IPS-NIHi11 (cell line): ENCODE results near the gene GNG4.
A peak's percentile ranks its signal among the peaks of the same experiment; 100 is the strongest.
"Not testable (repeated sequence)": the region's sequence is repeated elsewhere in the genome, so short reads cannot be mapped to it uniquely, and the experiment has no call there.

Experiments used
- DNase-seq: peaks from one replicate; pipeline ENCODE4 v3.0.0; 2012; ENCODE audit warnings: mixed read lengths, low spot score

Gene GNG4

DNA sequence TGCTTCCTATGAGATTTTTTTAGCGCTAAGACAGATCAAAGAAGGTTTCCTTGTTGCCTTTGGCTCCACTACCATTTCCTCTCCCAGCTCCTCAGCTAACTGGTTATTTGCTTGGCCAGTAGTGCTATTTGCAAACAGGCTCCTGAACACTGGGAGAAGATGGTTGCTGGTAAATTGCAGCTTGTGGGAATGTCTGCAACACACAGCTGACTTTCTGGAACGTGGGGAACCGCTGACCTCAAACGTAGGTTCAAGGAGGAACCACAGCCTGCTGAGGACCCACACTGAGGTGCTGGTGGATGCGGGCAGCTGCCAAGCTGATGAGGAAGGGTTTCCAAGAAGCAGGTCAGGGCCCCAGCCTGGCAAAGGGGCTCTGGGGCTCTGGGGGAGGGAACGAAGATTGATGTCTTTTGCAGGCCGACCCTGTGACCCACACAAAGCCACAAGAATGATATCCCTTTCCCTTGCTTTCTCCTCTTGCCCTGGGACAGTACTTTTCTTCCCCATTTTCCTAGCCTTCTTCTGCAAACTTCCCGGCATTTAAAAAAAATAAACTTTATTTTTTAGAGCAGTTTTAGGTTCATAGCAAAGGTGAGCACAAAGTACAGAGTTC is 24.8 kb downstream of the GNG4 start:
- DNase-seq = no peak

DNA sequence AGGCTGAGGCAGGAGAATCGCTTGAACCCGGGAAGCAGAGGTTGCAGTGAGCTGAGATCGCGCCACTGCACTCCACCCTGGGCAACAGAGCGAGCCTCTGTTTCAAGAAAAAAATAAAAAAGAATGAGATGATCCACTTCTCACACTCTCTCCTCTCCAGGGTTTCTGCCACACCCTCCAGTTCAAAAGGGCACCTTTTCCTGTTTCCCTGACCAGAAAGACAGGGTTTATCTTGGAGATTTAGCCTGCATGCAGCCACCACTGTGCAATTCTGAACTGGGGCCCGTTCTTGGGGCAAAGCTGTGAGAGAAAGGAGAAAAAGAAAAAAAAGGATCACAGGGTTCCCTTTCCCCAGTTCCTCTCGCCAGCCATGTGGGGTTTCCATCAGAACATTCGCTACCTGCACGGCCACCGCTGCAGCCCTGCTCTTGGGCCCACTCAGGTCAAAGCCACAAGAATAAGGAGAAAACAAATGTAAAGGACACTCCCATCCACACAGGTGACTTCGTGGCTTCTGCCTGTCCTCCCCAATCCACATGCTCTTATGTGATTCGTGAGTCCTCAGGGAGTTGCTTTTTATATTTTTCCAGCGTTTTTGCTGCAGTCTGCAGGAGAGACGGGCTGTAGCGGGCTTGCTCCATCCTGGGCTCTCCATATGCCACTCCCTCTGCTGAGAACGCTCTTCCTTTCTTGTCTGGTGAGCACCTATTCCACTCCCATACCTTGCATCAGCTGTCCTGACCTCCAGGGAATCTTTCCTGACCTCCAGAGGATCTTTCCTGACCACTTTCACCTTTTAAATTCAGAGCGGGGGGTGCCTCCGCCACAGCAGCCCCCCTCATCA is 26.4 kb downstream of the GNG4 start:
- DNase-seq = no peak

DNA sequence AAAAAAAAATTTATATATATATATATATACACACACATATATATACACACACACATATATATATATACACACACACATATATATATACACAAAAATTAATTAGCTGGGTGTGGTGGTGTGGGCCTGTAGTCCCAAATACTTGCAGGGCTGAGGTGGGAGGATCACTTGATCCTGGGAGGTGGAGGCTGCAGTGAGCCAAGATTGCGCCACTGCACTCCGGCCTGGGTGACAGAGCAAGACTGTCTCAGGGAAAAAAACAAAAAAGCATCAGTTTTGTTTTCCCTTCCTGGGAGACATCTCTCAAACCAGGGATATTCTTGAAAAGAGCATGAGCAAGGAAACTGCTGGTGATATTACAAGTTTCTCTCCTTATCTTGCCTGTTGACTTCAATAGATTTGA is 30.4 kb downstream of the GNG4 start:
- DNase-seq = not testable (repeated sequence)

DNA sequence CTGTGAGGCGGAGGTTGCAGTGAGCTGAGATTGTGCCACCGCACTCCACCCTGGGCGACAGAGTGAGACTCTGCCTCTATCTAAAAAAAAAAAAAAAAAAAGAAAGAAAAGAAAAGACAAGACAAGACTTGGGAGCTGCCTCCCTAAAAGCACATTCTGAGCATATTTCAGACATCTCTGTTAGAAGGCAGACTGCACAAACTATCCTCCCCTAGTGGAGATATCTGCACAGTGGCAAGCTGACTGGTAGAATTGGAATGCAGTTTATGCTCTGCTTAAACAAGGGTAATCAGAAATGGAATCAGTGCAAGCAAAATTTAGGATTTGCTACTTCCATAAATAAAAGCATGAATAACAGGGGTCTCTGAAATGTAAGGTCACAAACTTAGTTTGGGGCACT is 31.8 kb downstream of the GNG4 start:
- DNase-seq = no peak

DNA sequence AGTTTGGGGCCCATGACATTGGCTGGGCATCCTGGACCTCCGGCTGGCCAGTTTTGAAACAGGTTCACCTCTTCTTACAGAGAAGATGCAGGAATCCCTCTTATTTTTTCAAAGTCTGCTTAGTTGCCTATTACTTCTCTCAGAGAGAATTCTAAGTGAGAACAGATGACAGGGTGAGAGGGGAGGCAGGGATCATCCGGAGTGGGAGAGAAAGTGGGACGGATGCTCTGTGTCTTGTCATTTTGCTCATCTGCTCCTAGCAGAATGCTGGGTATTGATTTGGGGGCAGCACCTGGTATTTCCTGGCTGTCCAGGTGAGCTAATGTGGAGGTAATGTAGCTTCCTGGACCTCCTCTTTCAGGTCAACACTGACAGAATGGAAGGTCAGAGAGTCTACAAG is 32.4 kb downstream of the GNG4 start:
- no peak for DNase-seq

DNA sequence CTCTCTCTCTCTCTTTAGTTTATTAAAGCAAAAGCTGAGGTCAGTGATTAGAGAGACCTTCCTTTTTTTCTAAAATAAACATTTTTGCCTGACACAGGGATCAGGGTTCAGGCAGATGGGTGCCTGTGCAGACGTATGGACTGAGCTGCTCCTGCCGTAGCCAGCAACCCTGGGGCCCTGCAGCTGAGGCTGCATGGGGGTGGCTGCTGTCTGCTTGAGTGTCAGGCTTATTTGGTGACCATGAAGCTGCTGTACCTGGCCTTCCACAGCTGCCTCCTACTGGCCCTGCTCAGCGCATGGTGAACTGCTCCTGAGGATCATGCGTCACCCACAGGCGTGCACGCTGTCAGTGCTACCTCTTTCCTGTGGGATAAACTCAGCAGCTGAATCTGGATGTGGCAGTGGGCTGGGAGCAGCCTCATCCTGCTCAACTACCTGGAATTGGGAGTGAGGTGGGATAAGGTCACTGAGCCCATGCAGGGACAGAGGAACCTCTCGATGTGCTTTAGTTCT is 35.1 kb downstream of the GNG4 start:
- DNase-seq = no peak

DNA sequence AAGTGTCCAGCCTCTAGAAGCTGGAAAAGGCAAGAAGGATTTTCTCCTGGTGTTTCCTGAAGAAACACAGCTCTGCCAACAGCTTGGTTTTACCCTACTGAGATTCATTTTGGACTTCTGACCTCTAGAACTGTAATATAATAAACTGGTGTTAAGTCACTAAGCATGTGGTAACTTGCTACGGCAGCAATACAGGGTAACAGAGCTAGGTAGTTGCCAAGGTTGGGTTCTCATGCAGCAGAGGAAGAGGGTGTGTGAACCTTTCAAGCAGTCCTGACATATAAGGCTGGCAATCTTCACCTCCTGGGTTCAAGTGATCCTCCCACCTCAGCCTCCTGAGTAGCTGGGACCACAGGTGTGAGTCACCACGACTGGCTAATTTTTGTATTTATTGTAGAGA is 36.0 kb downstream of the GNG4 start:
- no peak for DNase-seq

DNA sequence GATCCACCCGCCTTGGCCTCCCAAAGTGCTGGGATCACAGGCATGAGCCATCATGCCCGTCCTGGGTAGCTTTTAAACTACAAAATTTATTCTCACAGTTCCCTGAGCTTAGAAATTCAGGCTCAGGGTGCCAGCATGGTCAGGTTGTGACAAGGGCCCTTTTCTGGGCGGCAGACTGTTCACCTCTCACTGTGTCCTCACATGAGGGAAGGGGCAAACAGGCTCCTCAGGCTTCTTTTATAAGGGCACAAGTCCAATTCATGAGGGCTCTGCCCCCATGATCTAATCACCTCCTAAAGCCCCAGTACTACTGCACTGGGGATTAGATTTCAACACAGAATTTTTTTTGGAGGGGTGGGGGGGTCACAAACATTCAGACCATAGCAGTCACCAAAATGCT is 36.8 kb downstream of the GNG4 start:
- DNase-seq = no peak

DNA sequence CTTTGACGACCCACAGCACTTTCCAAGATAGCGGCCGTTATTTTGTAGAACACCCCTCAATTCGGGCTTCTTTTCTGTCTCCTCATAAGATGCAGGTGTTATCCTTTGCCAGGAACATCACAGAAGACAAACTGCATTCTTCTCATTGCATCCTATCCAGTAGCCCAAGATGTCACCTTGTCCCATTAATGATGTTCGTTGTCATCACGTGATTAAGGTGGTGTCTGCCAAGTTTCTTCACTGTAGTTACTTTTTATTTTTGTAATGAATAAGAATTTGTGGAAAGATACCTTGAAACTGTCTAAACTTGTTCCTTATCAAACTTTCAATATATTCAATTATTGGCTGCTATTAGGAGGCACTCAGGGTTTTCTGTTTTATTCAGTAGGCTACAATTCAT is 39.4 kb downstream of the GNG4 start:
- DNase-seq = no peak

DNA sequence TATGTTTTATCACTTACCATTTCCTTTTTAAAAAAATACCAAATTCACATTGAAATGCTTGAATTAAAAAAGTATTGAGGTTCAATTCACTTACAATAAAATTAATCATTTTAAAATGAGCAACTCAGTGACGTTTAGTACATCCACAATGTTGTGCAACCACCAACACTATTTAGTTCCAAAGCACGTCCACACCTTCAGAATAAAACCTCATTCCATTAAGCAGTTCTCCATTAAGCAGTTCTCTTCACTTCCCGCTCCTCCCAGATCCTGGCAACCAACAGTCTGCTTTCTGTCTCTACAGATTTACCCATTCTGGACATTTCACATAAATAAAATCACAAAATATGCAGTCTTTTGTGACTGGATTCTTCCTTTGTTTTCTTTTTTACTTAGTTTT is 41.3 kb downstream of the GNG4 start:
- no peak for DNase-seq

DNA sequence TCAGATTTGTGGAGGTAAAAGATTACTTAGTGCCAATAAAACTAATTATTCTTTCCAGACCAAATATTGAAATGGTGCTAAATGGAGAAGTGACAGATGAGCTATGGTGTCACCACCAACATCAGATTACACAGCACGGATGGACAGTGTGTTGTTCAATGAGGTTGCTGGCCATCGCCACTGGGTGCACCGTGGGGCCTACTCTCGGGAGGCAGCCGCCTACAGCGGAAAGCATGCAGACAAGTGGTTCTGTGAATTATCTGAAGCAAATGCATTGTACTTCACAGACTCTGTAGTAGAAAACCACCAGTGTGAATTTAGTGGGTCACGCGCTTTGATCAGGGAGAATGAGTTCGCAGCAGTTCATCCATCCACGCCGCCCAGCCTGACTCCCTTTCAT is 42.3 kb downstream of the GNG4 start:
- DNase-seq = no peak

DNA sequence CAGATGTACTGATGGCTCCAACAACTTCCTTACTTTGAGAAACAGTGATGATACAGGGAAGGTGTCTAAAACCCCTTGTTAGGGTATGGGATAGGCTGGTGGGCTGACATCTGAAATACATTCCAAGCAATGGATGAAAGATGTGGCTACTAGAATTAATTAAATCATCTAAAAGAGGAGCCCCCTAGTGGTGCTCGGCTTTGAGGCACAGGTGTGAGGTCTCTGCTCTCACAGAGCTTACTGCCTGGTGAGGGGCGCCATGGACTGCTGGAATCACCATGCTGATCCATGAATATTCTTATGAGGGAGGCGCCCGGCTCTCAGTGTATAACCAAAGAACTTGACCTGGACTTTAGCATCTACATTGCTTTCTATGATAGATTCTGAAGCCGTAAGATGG is 48.5 kb downstream of the GNG4 start:
- peak; percentile 65 for DNase-seq

DNA sequence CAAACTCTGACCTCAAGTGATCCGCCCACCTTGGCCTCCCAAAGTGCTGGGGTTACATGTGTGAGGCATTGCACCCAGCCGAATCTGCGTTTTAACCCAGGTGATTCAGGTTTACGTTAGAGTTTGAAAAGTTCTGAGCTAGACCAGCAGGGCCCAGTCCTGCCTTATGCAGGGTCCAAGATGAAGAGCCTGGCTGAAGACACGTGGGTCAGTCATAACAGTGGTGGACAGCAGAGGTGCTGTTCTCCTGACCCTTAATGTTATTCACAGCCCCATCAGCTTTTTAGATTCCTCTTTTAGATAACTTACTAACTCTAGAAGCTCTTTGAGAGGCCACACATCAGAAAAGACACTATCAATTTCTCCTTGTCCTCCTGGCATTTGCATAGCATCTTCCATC is 50.0 kb downstream of the GNG4 start:
- DNase-seq = no peak

DNA sequence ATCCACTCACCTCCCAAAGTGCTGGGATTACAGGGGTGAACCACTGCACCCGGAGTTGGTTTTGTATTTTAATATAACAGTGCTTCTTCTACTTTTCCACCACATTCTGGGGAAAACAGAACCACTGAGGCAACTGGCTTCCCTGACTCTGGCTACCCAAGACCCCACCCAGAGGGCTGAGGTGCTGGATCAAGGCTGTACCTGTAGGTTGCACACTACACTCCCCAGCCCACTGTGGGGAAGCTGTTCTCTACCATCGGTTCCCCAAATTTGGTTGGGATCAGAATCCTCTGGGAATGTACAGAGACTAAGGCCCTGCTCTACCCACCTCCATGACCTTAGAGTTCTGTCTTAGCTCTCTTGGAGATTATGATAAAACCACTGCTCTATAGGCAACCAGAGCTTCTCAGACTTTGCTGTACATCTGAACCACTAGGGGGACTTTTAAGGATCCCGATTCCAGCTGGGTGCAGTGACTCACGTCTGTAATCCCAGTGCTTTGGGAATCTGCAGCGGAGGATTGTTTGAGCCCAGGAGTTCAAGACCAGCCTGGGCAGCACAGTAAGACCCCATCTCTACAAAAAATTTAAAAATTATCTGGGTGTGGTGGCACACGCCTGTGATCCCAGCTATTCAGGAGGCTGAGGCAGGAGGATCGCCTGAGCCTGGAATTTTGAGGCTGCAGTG is 51.6 kb downstream of the GNG4 start:
- peak; percentile 29 for DNase-seq

DNA sequence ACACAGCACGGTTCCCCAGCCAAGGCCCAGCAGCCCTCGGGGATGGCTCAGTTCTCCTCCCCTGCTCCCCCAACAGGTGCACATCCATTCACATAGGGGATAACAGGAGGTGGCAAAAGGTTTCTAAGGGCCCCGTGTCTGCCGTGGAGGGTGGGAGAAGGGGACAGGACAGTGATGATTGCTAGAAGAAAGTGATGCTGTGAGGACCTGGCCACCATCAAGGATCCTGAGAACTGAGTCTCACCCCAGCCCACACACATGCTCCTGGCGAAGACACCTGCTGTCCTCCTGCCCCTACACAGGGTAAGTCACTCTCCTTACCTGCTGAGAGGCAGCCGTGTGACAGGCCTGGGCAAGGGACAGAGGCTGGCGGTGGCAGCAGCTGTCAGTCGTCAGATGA is 54.5 kb downstream of the GNG4 start:
- DNase-seq = no peak

DNA sequence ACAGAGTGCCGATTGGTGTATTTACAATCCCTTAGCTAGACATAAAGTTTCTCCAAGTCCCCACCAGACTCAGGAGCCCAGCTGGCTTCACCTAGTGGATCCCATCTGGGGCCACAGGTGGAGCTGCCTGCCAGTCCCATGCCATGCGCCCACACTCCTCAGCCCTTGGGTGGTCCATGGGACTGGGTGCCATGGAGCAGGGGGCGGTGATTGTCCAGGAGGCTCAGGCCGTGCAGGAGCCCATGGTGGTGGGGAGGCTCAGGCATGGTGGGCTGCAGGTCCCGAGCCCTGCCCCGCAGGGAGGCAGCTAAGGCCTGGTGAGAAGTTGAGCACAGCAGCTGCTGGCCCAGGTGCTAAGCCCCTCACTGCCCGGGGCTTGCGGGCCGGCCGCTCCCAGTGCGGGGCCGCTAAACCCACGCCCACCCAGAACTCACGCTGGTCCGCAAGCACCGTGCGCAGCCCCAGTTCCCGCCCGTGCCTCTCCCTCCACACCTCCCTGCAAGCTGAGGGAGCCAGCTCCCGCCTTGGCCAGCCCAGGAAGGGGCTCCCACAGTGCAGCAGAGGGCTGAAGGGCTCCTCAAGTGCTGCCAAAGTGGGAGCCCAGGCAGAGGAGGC is 55.2 kb downstream of the GNG4 start:
- DNase-seq = not testable (repeated sequence)

DNA sequence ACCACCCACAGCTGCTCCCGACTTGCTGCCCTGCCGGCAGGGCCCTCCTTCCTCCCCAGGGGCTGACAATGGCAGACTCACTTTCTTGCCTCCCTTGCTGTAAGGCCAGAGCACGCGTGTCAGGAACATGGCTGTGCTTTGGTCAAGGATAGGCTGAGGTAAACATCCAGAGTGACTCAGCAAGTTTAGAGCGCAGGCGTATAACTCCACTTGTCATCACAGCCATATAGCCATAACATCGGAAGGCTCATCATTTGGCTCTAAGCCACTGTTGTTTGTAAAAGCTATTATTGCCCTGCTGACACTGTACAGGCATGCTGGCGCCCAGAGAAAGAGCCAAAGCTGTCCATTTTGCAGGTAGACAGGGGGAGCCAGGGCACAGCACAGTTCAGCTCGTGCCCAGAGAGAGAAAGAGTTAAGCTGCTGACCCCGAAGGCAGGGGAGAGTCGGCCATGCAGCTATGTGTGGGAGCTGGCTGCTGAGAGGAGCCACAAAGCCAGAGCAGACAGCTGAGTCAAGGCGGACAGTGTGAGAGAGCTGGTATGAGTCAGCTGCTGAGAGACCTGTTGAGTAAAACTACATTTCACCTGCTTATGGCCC is 60.6 kb downstream of the GNG4 start:
- DNase-seq = no peak

DNA sequence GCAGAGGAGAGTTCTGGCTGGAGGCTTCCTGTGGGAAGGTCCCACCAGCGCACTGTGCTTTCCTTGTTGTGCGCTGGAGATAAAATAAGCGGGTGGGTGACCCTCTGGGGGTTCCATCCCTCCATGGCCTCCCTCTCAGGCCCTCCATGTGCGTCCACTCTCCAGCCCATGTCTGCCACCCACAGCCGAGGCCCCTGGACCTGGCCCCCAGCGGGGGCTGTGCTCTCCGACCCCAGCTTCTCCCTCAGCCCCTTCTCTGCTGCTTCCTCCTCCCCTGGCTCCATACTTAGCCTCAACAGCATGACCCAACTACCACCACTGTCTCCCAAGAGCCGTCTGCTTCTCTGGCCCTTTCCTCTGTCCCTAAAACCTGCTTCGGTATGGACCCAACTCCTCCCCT is 61.4 kb downstream of the GNG4 start:
- no peak for DNase-seq

DNA sequence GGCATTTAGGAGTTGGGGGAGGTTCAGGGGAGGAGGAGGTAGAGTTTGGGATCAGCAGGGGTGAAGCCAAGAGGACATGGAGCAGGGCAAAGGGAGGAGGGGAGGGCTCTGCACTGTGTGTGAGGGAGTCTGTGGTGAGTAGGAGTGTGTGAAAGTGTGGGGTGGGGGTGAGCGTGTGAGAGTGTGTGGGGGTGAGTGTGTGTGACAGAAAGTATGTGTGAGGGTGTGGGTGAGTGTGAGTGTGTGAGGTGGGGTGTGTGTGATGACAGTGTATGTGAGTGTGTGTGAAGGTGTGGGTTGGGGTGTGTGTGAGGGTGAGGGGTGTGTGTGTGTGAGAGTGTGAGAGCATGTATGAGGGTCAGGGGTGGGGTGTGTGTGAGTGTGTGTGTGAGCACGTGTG is 62.6 kb downstream of the GNG4 start:
- no peak for DNase-seq

DNA sequence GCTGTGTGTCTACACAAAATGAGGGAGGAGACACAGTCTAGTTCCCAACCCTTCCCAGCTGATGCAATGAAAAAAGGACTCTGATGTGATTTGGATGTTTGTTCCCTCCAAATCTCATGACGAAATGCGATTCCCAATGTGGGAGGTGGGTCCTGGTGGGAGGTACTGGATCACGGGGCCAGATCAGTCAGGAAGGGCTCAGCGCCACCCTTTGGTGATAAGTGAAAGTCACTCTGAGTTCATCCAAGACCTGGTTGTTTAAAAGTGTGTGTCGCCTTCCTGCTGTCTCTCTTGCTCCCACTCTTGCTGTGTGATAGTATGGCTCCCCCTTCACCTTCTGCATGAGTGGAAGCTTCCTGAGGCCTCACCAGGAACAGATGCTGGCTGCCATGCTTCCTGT is 63.2 kb downstream of the GNG4 start:
- no peak for DNase-seq

DNA sequence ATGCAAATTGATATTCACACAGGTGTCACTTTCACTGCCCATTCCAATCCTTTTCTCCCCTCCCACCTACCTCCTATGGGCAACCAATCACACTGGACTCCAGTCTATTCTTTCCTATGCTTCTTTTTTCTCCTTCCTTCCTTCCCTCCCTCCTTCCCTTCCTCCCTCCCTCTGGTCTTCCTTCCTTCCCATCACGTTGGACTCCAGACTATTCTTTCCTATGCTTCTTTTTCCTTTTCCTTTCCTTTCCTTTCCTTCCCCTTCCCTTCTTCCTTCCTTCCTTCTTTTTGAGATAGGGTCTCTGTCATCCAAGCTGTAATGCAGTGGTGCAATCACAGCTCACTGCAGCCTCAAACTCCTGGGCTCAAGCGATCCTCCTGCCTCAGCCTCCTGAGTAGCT is 64.6 kb downstream of the GNG4 start:
- DNase-seq = no peak

DNA sequence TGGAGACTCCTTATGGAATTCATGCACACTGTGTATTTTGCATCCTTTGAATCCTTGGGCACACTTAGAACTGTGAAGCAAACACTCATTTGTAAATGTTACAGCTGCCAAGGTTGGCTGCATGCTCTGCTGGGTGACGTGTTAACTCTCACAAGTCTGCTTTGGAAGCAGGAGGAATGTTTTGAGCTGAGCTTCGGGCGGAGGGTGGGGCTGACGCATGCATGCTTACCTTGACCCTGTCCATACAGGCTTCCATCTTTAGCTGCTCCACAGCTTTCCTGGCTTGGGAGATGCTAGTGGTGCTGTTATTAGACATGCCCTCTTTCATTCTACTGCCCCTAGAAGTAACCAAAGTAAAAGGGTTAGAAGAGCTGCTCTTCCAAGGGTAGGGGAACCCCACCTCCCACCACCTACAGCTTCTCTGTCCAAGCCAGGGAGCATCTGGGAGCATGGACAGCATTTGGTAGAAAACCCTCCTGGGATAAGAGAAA is 66.0 kb downstream of the GNG4 start:
- DNase-seq = no peak
